Activated B cell treated with CpG ODN at 0.5 μM for 24 hours (primary cell): ENCODE data around the gene MEG3. TPM values are rescaled to one million over a fixed set of nuclear protein-coding genes. Genes with fewer than 3 reads are reported as not detected.

ENCODE experiments used
- ATAC-seq: fragments of 200-7000 bp; cut with Tn5 transposase; one replicate; pipeline ENCODE4 v1.10.0; 2021; ENCODE audit warnings: low read depth, mild to moderate bottlenecking, moderate library complexity
- CTCF ChIA-PET: fragments of 350-600 bp; sonication (Branson Sonifier 250); formaldehyde crosslinking; loops from one replicate; lab custom pipeline; 2021; ENCODE audit warnings: antibody characterized with exemption; lab: Charles Lee
- POLR2A ChIA-PET: fragments of 350-600 bp; sonication (Branson Sonifier 250); formaldehyde crosslinking; loops from one replicate; lab custom pipeline; 2021; ENCODE audit warnings: antibody characterized with exemption; lab: Charles Lee
- DNase-seq: peaks from one replicate; pipeline ENCODE4 v3.0.0; 2022
- H3K27ac Mint-ChIP-seq: one replicate; pipeline ENCODE4 v1.8.0; 2020; ENCODE audit warnings: mixed read lengths
- H3K27me3 Mint-ChIP-seq: one replicate; pipeline ENCODE4 v1.8.0; 2021; ENCODE audit warnings: mixed read lengths
- H3K36me3 Mint-ChIP-seq: one replicate; pipeline ENCODE4 v1.8.0; 2021; ENCODE audit warnings: low read depth, mixed read lengths
- H3K4me1 Mint-ChIP-seq: one replicate; pipeline ENCODE4 v1.8.0; 2021; ENCODE audit warnings: mixed read lengths
- H3K4me3 Mint-ChIP-seq: one replicate; pipeline ENCODE4 v1.8.0; 2020; ENCODE audit warnings: mild to moderate bottlenecking, mixed read lengths
- H3K9me3 Mint-ChIP-seq: one replicate; pipeline ENCODE4 v1.8.0; 2020; ENCODE audit warnings: mixed read lengths
- CTCF ChIP-seq: fragments of 200-600 bp; IDR thresholded peaks from one replicate; pipeline ENCODE4 v1.8.0; 2022; ENCODE audit warnings: antibody characterized with exemption, mild to moderate bottlenecking
- intact Hi-C: fragments of 100-400 bp; cut with micrococcal nuclease; formaldehyde crosslinking; loops from one replicate; pipeline ENCODE4 v1.15.1; 2024
- total RNA-seq: library from RNA; stranded (reverse); gene quantifications from 2 replicates; pipeline ENCODE4 v1.2.3, GENCODE V29; 2022

The MEG3 gene
- total RNA-seq, 1 donor from 2014 or later = not detected

- Mint-ChIP-seq H3K4me3 (no peak overlapping the region), H3K36me3 (no peaks in the 10 kb centered on the region), H3K27me3 (no peaks in the 10 kb centered on the region), H3K4me1 (no peaks in the 10 kb centered on the region), H3K9me3 (peaks cover 5% of the 10 kb centered on the region), H3K27ac (no peak overlapping the region)
- ChIA-PET CTCF (no interaction called here), POLR2A (no interaction called here)
- no peak for ATAC-seq
- TF ChIP-seq CTCF = no peak
- DNase-seq = no peak
- intact Hi-C loops = no loop called here
These were observed 52.6 kb downstream of the MEG3 start for GRCh38 chr14:100878271-100879146.

- Mint-ChIP-seq H3K27ac (no peak overlapping the region), H3K27me3 (no peaks in the 10 kb centered on the region), H3K4me3 (no peak overlapping the region), H3K36me3 (no peaks in the 10 kb centered on the region), H3K4me1 (no peaks in the 10 kb centered on the region), H3K9me3 (peaks cover 5% of the 10 kb centered on the region)
- intact Hi-C loops = no loop called here
- no peak for TF ChIP-seq CTCF
- ChIA-PET POLR2A (no interaction called here), CTCF (no interaction called here)
- DNase-seq (no peak), ATAC-seq (no peak)
These were observed 53.3 kb downstream of the MEG3 start for GRCh38 chr14:100879194-100879593.

- Mint-ChIP-seq H3K27me3 (no peaks in the 10 kb centered on the region), H3K4me3 (no peak overlapping the region), H3K27ac (no peak overlapping the region), H3K36me3 (no peaks in the 10 kb centered on the region), H3K4me1 (no peaks in the 10 kb centered on the region), H3K9me3 (peaks cover 5% of the 10 kb centered on the region)
- DNase-seq = no peak
- CTCF ChIA-PET = no interaction called here
- intact Hi-C loops = no loop called here
- no peak for ATAC-seq
- POLR2A ChIA-PET = no interaction called here
- TF ChIP-seq CTCF = no peak
These were observed 53.9 kb downstream of the MEG3 start for GRCh38 chr14:100879782-100880181.

GRCh38 chr14:100880271-100881101, 54.6 kb downstream of the MEG3 start:
- Mint-ChIP-seq H3K4me3 (no peak overlapping the region), H3K27me3 (no peaks in the 10 kb centered on the region), H3K4me1 (no peaks in the 10 kb centered on the region), H3K27ac (no peak overlapping the region), H3K9me3 (peaks cover 5% of the 10 kb centered on the region), H3K36me3 (no peaks in the 10 kb centered on the region)
- ATAC-seq (no peak), DNase-seq (no peak)
- CTCF ChIA-PET = no interaction called here
- TF ChIP-seq CTCF = no peak
- POLR2A ChIA-PET = no interaction called here
- intact Hi-C loops = no loop called here
